SK-N-SH (cell line): Measurements from ENCODE around the gene RNU5D-1. TPM values are rescaled to one million over a fixed set of nuclear protein-coding genes. Genes with fewer than 3 reads are reported as not detected.

Source experiments
- CTCF ChIA-PET: fragments of 300-600, 350-600 bp; formaldehyde crosslinking; extraction: SDS; loops from one replicate; lab custom pipeline; 2021; lab: Yijun Ruan, JAX
- POLR2A ChIA-PET: fragments of 350-600 bp; sonication (Branson Sonifier 250); formaldehyde crosslinking; extraction: SDS; loops from one replicate; lab custom pipeline; 2020; ENCODE audit warnings: antibody characterized with exemption, inconsistent platforms; lab: Yijun Ruan, JAX
- DNase-seq: peaks from one replicate; pipeline ENCODE4 v3.0.0; 2012
- H2AFZ ChIP-seq: fragments of 200-600 bp; sonication (generic); 2 replicates; pipeline ENCODE4 v1.8.1; 2016; ENCODE audit warnings: antibody characterized with exemption, mild to moderate bottlenecking, low read depth
- H3F3A ChIP-seq: fragments of 200-600 bp; sonication (generic); replicated peaks from 2 replicates; pipeline ENCODE3; 2016; ENCODE audit warnings: antibody characterized with exemption, mild to moderate bottlenecking; ENCODE audit not compliant: insufficient read depth
- H3K27ac ChIP-seq, 2 experiments: fragments of 200-500 bp in 1 of 2; fragments of 200-600 bp in 1 of 2; sonication (Bioruptor generic) in 1 of 2; sonication (generic), shearing (Covaris generic) in 1 of 2; 2 replicates each; pipeline versions ENCODE4 v1.5.1 to v1.6.1; 2014 to 2016; ENCODE audit warnings: low read depth in 2 of 2, inconsistent platforms in 1 of 2, low read length in 1 of 2, mild to moderate bottlenecking in 1 of 2, mixed read lengths in 1 of 2
- H3K27me3 ChIP-seq: fragments of 200-600 bp; sonication (generic), shearing (Covaris generic); 2 replicates; pipeline ENCODE4 v1.6.1; 2016; ENCODE audit warnings: mixed run types; ENCODE audit not compliant: insufficient read depth
- H3K36me3 ChIP-seq, 2 experiments: fragments of 200-500 bp in 1 of 2; fragments of 200-600 bp in 1 of 2; sonication (Bioruptor generic) in 1 of 2; sonication (generic) in 1 of 2; replicated peaks in 1 of 2; 2 replicates each; pipeline versions ENCODE3 to v1.5.1; 2014 to 2016; ENCODE audit warnings: low read length in 1 of 2, mild to moderate bottlenecking in 1 of 2; ENCODE audit not compliant: insufficient read depth in 2 of 2, control insufficient read depth in 1 of 2
- H3K4me1 ChIP-seq, 2 experiments: fragments of 200-500 bp in 1 of 2; fragments of 200-600 bp in 1 of 2; sonication (Bioruptor generic) in 1 of 2; sonication (generic), shearing (Covaris generic) in 1 of 2; 2 replicates each; pipeline versions ENCODE4 v1.5.1 to v1.6.1; 2014 to 2016; ENCODE audit warnings: low read depth in 1 of 2, low read length in 1 of 2, mixed run types in 1 of 2; ENCODE audit not compliant: insufficient read depth in 2 of 2, control insufficient read depth in 1 of 2
- H3K4me2 ChIP-seq: fragments of 200-600 bp; sonication (generic), shearing (Covaris generic); 2 replicates; pipeline ENCODE4 v1.6.1; 2017; ENCODE audit warnings: mixed run types
- H3K4me3 ChIP-seq, 2 experiments: fragments of 200-500 bp in 1 of 2; fragments of 200-600 bp in 1 of 2; sonication (Bioruptor generic) in 1 of 2; sonication (generic), shearing (Covaris generic) in 1 of 2; 2 replicates each; pipeline versions ENCODE4 v1.5.1 to v1.8.1; 2014 to 2016; ENCODE audit warnings: low read depth in 2 of 2, inconsistent platforms in 1 of 2, low read length in 1 of 2, mild to moderate bottlenecking in 1 of 2, mixed read lengths in 1 of 2, moderate library complexity in 1 of 2
- H3K79me2 ChIP-seq: fragments of 200-600 bp; sonication (generic); 2 replicates; pipeline ENCODE4 v1.8.1; 2017; ENCODE audit warnings: mild to moderate bottlenecking; ENCODE audit not compliant: insufficient read depth
- H3K9ac ChIP-seq: fragments of 200-600 bp; sonication (generic); 2 replicates; pipeline ENCODE4 v1.6.1; 2017; ENCODE audit warnings: mixed run types
- H3K9me2 ChIP-seq: fragments of 200-600 bp; sonication (generic); 2 replicates; pipeline ENCODE4 v1.6.1; 2017; ENCODE audit warnings: mixed run types
- H3K9me3 ChIP-seq: fragments of 200-600 bp; sonication (generic); 2 replicates; pipeline ENCODE4 v1.6.1; 2017; ENCODE audit warnings: mixed run types, mild to moderate bottlenecking, moderate library complexity
- H4K20me1 ChIP-seq: fragments of 200-600 bp; sonication (generic); 2 replicates; pipeline ENCODE4 v1.6.1; 2017; ENCODE audit warnings: mild to moderate bottlenecking, mixed run types; ENCODE audit not compliant: insufficient read depth
- EZH2phosphoT487 ChIP-seq: fragments of 200-600 bp; sonication (generic); IDR thresholded peaks from 2 replicates; pipeline ENCODE4 v1.6.1; 2017; ENCODE audit warnings: low read depth, mixed run types, mild to moderate bottlenecking, antibody characterized with exemption, moderate library complexity, borderline replicate concordance
- FOSL2 ChIP-seq: IDR thresholded peaks from 2 replicates; pipeline ENCODE4 v1.4.0; 2012; ENCODE audit warnings: low read depth, mild to moderate bottlenecking, moderate library complexity, borderline replicate concordance
- FOXM1 ChIP-seq: IDR thresholded peaks from 2 replicates; pipeline ENCODE4 v1.4.0; 2012; ENCODE audit warnings: low read depth, mild to moderate bottlenecking
- GABPA ChIP-seq: IDR thresholded peaks from 2 replicates; pipeline ENCODE4 v1.4.0; 2012; ENCODE audit warnings: low read depth, mild to moderate bottlenecking
- IRF3 ChIP-seq: fragments of 150-350 bp; IDR thresholded peaks from 2 replicates; pipeline ENCODE4 v1.6.1; 2016; ENCODE audit warnings: mild to moderate bottlenecking, low read depth, low read length
- MEF2A ChIP-seq: IDR thresholded peaks from 2 replicates; pipeline ENCODE4 v1.4.0; 2012; ENCODE audit warnings: low read depth, borderline replicate concordance
- NRF1 ChIP-seq: IDR thresholded peaks from 2 replicates; pipeline ENCODE4 v1.6.1; 2012; ENCODE audit warnings: low read depth, mild to moderate bottlenecking, low read length
- PBX3 ChIP-seq: IDR thresholded peaks from 2 replicates; pipeline ENCODE4; 2012
- RAD21 ChIP-seq: IDR thresholded peaks from 2 replicates; pipeline ENCODE4 v1.6.1; 2012; ENCODE audit warnings: mild to moderate bottlenecking, low read length
- RCOR1 ChIP-seq: fragments of 150-350 bp; IDR thresholded peaks from 2 replicates; pipeline ENCODE4 v1.6.1; 2017; ENCODE audit warnings: antibody characterized with exemption, low read length
- SMC3 ChIP-seq: IDR thresholded peaks from 2 replicates; pipeline ENCODE4 v1.6.1; 2012; ENCODE audit warnings: low read depth, low read length, improper control_type of control experiment
- TCF12 ChIP-seq: IDR thresholded peaks from 2 replicates; pipeline ENCODE4 v1.4.0; 2012
- YY1 ChIP-seq: IDR thresholded peaks from 2 replicates; pipeline ENCODE4 v1.4.0; 2012; ENCODE audit warnings: low read depth, mild to moderate bottlenecking
- ZBTB33 ChIP-seq: IDR thresholded peaks from 2 replicates; pipeline ENCODE4 v1.4.0; 2012; ENCODE audit warnings: low read depth, borderline replicate concordance
- whole genome bisulfite sequencing: methylation state at CpG from one replicate; pipeline ENCODE4 v1.1.6; 2017; ENCODE audit warnings: low lambda C conversion rate; 5-methylcytosine and 5-hydroxymethylcytosine counted together
- polyA plus RNA-seq, 3 experiments: library from polyadenylated mRNA; depleted of rRNA; stranded (reverse); fragments of >200 nt; gene quantifications; 2 replicates each; pipeline ENCODE4 v1.2.3, GENCODE V29; 2012
- TF ChIP-seq, protein P1 (sequence below): fragments of 200-600 bp; sonication (generic); IDR thresholded peaks from 2 replicates; pipeline ENCODE4 v1.6.1; 2017; ENCODE audit warnings: antibody characterized with exemption, mild to moderate bottlenecking, moderate library complexity

RNU5D-1 gene
- polyA plus RNA-seq, 1 of the 3 experiments (the other 2 are of a cell fraction), result not detected

- CTCF ChIA-PET, result interaction anchor here (1.3 kb wide), 1 partner anchor 21 kb away, joined by 4 read pairs; the partner anchor contains the start of gene PLK3
- H3K9ac ChIP-seq, result no peak overlapping the region
Measured at GRCh38 chr1:44778705-44779576, 48.0 kb upstream of the RNU5D-1 start.

More at GRCh38 chr1:44778705-44779576, 48.0 kb upstream of the RNU5D-1 start:
- Histone ChIP-seq H3K9me2 (no peaks in the 10 kb centered on the region), H3K27me3 (no peaks in the 10 kb centered on the region), H3K36me3 (peaks cover 22 to 58% of the 10 kb centered on the region in 2 experiments), H3K4me1 (peaks cover 14 to 20% of the 10 kb centered on the region in 2 experiments; a peak in 3 of 4 replicates), H3K79me2 (peaks cover 56% of the 10 kb centered on the region), H3K27ac (no peak overlapping the region), H2AFZ (no peak overlapping the region), H3K4me3 (no peak overlapping the region), H3K9me3 (no peaks in the 10 kb centered on the region), H3K4me2 (peak overlapping the region; percentile 98), H3F3A (peaks cover 69% of the 10 kb centered on the region), H4K20me1 (peaks cover 41% of the 10 kb centered on the region)
- TF ChIP-seq MEF2A, result no peak
- TF ChIP-seq YY1, result no peak
- TF ChIP-seq EZH2phosphoT487, result no peak
- TF ChIP-seq TCF12, result no peak
- TF ChIP-seq IRF3, result no peak
- no peak for TF ChIP-seq NRF1
- TF ChIP-seq, protein P1, sequence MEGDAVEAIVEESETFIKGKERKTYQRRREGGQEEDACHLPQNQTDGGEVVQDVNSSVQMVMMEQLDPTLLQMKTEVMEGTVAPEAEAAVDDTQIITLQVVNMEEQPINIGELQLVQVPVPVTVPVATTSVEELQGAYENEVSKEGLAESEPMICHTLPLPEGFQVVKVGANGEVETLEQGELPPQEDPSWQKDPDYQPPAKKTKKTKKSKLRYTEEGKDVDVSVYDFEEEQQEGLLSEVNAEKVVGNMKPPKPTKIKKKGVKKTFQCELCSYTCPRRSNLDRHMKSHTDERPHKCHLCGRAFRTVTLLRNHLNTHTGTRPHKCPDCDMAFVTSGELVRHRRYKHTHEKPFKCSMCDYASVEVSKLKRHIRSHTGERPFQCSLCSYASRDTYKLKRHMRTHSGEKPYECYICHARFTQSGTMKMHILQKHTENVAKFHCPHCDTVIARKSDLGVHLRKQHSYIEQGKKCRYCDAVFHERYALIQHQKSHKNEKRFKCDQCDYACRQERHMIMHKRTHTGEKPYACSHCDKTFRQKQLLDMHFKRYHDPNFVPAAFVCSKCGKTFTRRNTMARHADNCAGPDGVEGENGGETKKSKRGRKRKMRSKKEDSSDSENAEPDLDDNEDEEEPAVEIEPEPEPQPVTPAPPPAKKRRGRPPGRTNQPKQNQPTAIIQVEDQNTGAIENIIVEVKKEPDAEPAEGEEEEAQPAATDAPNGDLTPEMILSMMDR, result no peak
- TF ChIP-seq FOSL2, result no peak
- no peak for TF ChIP-seq RCOR1
- TF ChIP-seq GABPA, result no peak
- TF ChIP-seq SMC3, result no peak
- no peak for TF ChIP-seq PBX3
- no peak for TF ChIP-seq RAD21
- TF ChIP-seq ZBTB33, result no peak
- TF ChIP-seq FOXM1, result no peak
- POLR2A ChIA-PET, result interaction anchor here (0.6 kb wide), 1 partner anchor 36 kb away, joined by 3 read pairs; no protein-coding TSS in a partner anchor
- 99% methylated on average over 5 of the region's 6 CpGs for WGBS
- no peak for DNase-seq
